GM08714 (cell line): ENCODE measurements around the gene OR9I1.

Source experiments
- H3K4me3 ChIP-seq: fragments of 200-500 bp; sonication (Bioruptor generic); 2 replicates; pipeline ENCODE4 v1.5.1; 2014; ENCODE audit warnings: mild to moderate bottlenecking, low read length, inconsistent platforms
- ZNF274 ChIP-seq: IDR thresholded peaks from 2 replicates; pipeline ENCODE4 v1.6.1; 2012; ENCODE audit warnings: mild to moderate bottlenecking, low read depth, low read length

The OR9I1 gene, protein sequence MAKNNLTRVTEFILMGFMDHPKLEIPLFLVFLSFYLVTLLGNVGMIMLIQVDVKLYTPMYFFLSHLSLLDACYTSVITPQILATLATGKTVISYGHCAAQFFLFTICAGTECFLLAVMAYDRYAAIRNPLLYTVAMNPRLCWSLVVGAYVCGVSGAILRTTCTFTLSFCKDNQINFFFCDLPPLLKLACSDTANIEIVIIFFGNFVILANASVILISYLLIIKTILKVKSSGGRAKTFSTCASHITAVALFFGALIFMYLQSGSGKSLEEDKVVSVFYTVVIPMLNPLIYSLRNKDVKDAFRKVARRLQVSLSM

DNA sequence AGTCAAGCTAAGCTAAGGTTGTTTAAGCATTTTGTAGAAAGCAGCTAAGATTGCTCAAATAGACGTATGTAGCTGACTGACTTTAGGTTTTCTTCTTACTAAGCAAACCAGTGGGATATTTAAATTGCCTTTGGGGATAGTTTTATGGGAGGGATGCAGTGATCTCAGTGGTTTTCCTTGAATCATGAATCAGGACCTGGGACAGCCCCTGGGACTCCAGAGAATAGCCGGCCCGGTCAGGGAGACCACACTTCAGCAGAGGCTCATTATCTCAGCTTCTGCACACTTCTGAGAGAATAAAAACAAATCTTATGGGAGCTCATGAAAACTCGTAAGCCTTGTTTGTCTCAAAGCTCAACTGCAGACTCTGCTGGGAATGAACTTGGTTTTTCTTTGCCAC lies at the start of gene OR9I1:
OR9I1 (minus strand) TSS at position 62 of the 400 bp plus-strand sequence. CDS start 6,086 bp downstream, outside the sequence.
- TF ChIP-seq ZNF274, result no peak
- no peak within 1 kb of the TSS for H3K4me3 ChIP-seq

DNA sequence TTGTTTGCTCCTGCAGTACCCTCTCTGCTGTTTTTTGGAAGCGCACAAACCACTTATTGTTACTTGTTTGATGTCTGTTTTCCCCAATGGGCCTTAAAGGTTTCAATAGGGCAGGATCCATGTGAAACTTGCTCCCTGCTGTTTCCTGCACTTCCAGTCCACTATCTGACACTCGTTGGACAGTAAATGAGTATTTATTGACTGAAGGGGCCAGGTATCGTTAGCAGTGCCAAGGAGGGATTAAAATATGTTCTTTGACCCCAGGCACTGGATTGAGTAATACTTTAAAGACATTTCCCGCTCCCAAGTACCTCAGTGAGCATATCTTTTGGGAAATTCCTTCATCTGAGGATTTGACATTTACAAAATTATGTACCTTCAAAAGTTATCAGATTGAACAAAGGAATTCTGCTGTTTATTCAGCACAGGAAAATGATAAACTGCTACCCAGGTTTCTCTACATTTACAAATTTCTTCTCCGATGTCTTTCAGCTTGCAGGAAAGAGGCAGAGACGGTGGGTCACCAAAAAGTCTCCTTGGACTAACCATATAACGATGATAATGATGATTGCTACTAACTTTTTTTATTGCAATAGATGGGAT lies 40.3 kb upstream of the OR9I1 start:
- no peak for TF ChIP-seq ZNF274
- no peak overlapping the region for H3K4me3 ChIP-seq

DNA sequence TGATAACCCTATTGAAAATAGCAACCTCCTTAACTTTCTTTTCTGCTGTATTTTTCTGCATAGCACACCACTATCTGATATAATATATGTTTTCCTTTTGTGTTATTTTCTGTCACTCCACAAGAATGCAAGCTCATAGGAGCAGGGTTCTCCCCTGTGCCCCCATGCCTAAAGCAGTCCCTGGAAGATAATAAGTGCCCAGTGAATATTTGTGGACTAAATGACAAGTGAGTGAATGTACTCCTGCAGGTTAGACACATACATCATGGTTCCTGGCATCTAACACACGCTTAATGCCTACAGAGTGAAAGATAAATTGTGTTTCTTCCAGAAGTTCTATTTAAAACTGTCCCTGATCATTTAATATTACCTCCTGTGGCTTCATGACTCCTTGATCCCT lies 39.7 kb upstream of the OR9I1 start:
- no peak overlapping the region for H3K4me3 ChIP-seq
- TF ChIP-seq ZNF274, result no peak

DNA sequence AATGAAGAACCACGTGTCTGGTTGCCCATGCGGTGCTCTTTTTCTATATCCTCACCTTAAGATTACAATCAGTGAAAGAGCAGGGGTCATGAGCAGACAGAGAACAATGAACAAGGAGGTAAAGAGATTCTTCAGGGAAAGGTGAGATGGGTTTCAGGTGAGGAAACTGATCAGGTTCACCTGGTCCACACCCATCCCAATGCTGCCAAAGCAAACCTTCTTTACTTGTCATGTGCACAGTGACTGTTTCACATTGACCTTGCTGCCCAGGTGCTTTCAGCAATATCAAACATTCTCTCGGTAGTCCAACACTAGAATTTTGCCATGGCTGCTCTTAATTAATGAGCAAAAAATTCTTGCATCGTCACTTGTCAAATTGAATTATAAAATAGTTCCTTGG lies 39.1 kb upstream of the OR9I1 start:
- TF ChIP-seq ZNF274, result no peak

DNA sequence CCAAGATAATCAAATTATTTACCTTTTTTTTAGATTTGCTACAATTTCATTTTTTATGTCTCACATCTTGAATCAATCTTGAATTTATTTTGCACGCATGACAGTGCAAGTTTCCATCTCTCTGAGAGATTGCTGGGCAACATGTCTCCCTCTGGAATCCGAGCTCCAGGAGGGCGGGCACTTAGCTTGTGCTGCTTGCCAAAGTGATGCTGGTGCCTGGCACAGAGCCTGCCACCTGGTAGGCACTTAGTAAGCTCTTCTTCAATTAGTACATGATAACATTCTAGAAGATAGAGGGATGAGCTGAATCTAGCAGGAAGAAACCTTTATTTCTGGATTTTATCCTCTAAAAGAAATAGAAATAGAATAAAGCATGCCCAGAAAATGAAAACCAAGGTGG lies 27.5 kb upstream of the OR9I1 start:
- TF ChIP-seq ZNF274, result no peak
- no peak overlapping the region for H3K4me3 ChIP-seq

More for the DNA sequence above, 39.1 kb upstream of the OR9I1 start:
- H3K4me3 ChIP-seq, result no peak overlapping the region

DNA sequence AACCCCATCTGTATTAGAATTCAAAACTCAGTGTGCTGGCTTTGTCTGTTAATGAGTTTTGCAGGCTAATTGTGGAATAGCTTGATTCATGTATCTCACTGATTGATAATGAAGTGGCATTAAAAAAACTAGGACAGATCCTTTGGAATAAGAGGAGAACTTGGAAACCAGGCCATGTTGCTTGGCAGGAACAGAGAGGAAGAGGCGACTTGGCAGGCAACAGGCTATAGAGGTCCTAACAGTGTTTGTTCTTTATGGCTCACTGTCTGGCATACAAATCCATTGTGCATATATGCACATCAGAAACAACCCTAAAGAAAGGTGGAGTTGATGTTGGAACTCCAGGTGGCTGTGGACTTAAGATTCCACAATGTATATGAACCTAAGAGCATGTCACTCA lies 17.4 kb upstream of the OR9I1 start:
- TF ChIP-seq ZNF274, result no peak

DNA sequence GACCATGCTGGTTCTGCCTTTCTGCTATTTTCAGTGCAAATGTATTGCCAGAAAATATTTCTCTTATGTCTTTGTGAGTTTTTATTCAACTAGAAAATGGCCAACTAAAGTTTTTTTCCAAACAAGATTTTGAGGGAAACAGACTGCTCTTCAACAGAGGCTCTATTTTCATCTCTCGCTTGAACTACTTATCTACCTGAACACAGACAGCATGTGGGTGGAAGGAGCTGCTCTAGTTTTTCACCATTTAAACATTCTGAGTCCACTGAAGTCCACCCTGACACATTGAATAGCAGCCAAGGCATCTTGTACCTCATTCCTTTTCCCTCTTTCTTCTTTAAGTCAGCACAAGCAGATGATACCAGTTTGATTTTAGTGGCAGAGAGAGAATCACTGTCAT lies 9.8 kb upstream of the OR9I1 start:
- no peak for TF ChIP-seq ZNF274
- H3K4me3 ChIP-seq, result no peak overlapping the region

More for the DNA sequence above, 17.4 kb upstream of the OR9I1 start:
- H3K4me3 ChIP-seq, result no peak overlapping the region

DNA sequence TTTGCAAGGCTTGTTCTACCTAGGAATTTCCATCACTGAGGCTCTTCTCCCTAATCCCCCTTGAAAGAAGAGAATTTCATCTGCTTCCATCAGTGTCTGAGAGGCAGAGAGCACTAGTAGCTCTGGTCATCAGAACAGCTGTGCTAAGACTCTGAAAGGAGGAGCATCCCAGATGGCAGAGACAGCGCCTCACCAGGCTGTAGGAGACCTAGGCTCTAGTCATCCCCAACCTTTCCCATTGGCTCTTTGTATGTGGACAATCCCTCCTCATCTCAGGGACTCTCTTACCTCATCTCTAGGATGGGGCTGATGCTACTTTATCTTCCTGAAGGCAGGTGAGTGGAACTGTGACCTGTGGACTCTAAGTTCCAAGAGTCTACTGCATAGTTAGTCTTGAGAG lies 8.8 kb upstream of the OR9I1 start:
- TF ChIP-seq ZNF274, result no peak
- H3K4me3 ChIP-seq, result no peak overlapping the region

DNA sequence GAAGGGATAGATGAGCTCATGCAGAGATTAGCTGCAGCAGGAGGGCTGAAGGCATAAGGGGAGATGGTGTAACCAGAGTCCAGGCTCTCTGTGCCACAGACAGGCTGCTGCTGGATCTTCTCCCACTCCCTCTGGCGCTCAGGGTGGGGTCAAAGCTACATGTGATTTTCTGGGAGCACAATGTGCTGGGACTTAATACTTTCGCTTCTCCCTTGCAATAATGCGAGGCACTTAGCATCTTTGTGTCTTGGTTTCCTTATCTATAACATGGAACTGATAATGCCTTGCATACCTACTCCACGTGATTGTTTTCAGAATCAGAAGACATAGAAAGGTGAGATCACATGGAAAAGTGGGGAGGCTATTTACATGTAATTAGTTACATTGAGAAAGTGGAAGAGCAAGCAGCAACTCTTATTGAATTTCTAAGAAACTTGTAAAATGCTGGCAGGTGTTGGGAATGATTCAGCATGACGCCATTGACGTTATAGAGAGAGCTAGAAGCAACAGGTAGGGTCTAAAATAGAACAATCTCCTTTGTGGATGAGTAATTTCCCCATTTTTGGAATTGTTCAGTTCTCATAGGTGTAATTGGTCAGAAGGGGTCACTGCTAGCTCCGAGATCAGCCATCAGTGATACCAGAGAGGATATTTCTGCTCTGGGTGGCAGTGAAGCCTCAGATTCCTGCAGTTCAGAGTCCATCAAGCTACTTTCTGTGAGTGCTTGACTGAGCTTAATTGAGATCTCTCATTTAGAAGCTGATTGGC lies 8.2 kb upstream of the OR9I1 start:
- TF ChIP-seq ZNF274, result no peak
- no peak overlapping the region for H3K4me3 ChIP-seq

DNA sequence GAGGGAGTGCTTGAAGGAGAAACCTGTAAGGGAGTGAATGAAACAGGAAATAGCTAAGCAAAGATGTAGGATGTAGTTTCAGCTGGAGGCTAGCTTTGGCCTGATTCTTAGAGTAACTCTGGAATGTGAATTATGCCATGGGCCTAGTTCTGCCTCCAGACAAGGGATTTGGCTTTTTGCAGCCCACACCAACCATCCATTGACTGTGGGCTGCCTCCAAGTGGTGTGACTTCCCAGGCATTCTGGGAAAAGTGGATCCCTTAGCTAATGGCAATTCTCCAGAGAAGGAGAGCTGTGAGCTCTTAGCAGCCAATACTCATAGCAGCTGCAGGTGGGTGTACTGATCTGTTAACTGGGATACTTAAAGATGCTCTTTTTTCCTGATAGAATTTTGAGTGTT lies 2.0 kb upstream of the OR9I1 start:
- TF ChIP-seq ZNF274, result no peak
- H3K4me3 ChIP-seq, result no peak overlapping the region

DNA sequence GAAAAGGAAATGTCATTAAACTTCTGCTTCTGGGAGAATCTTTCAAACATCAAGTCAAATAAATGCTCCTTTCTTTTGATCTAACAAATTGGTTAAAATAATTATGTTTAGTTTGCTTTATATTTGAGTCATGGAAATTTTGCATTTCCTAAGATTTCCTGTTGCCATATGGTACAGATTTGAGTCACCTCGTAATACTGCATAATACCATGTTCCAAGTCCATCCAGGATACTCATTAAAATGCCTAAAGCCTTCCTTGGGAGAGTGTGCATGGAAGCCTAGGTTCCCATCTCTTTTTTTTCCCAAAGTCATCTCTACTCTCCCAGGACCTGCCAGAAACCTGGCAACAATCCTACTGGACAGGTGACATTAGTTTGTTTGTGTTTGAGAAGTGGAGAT lies 4.2 kb downstream of the OR9I1 start:
- no peak overlapping the region for H3K4me3 ChIP-seq
- TF ChIP-seq ZNF274, result no peak

DNA sequence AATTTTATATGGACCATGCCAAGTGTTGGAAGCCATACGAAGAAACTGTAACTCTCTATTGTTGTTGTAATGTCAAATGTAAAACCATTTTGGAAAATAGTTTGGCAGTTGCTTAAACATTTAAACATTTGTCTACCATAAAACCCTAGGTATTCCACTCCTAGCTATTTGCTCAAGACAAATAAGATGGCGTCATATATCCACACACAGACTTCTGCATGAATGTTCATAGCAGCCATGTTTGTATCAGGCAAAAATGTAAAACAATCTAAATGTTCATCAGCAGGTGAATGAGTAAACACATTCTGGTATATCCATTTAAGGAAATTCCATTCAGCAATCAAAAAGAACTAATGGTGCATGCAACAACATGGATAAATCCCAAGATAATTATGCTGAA lies 27.9 kb downstream of the OR9I1 start:
- TF ChIP-seq ZNF274, result no peak
- no peak overlapping the region for H3K4me3 ChIP-seq

DNA sequence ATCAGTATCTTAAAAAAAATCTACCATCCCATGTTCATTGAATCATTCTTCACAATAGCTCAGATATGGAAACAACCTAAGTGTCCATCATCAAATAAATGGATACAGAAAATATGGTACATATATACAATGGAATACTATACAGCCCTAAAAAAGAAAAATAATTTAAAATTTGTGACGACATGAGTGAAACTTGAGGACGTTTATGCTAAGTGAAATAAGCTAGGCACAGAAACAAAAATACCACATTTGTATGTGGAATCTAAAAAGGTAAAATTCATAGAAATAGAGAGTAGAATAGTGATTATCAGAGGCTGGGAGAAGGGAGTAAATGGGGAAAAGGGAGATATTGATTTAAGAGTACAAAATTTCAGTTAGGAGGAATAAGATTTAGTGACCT lies 38.8 kb downstream of the OR9I1 start:
- TF ChIP-seq ZNF274, result no peak
- no peak overlapping the region for H3K4me3 ChIP-seq

DNA sequence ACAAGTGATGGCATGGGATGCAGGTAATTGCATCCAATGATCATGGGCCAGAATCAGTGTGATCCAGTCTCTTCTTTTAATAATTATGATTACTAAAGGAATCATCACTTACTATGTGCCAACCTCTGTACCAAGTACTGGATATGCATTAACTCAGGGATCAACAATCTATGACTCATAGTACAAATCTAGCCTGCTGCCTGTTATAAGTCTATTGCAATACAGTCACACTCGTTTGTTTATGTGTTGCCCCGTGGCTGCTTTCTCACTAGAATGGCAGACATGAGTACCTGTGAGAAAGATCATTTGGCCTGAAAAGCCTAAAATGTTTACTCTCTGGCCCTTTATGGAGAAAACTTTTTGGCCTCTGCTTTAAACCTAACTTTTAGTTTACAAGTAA lies 49.5 kb downstream of the OR9I1 start:
- no peak overlapping the region for H3K4me3 ChIP-seq
- TF ChIP-seq ZNF274, result no peak

DNA sequence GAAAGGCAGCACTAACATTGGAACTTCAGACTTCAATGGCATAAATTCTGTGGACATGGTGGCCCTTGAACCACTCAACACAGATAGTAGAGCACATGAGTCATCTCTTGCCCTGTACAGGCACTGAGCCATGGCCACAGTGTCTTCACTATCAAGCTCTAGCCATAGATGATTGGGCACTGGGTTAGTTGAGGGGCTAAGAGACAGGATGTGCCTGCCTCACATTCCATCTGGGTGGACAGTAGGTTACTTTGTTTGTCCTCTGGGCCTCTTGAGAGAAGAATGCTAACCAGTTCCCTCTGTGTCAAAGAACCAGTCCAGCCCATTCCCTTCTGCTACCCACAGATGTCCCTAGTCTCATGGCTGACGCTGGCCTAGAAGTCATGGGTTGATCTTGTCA lies 54.7 kb downstream of the OR9I1 start:
- TF ChIP-seq ZNF274, result no peak
- H3K4me3 ChIP-seq, result no peak overlapping the region
